WTC11 (cell line): ENCODE results near the gene SEMA5B.

Experiments
- ATF6 ChIP-seq: sonication (generic); formaldehyde crosslinking; IDR thresholded peaks from 2 replicates; pipeline ENCODE4 v1.8.1; 2023; ENCODE audit warnings: mild to moderate bottlenecking, missing genetic modification reagents
- CTCF ChIP-seq: fragments of 200-600 bp; IDR thresholded peaks from 2 replicates; pipeline ENCODE4 v1.8.0; 2022; ENCODE audit warnings: antibody characterized with exemption
- TCF7 ChIP-seq: sonication (generic); formaldehyde crosslinking; IDR thresholded peaks from 2 replicates; pipeline ENCODE4 v1.8.0; 2022; ENCODE audit warnings: mild to moderate bottlenecking, low read depth, missing genetic modification reagents, moderate library complexity
- TEAD4 ChIP-seq: sonication (generic); formaldehyde crosslinking; IDR thresholded peaks from 2 replicates; pipeline ENCODE4 v1.8.0; 2022; ENCODE audit warnings: mild to moderate bottlenecking, missing genetic modification reagents
- TF ChIP-seq, protein P1 (sequence below): sonication (generic); formaldehyde crosslinking; conservative IDR thresholded peaks from 2 replicates; pipeline ENCODE4 v1.8.1; 2022; ENCODE audit warnings: mild to moderate bottlenecking, missing genetic modification reagents

DNA sequence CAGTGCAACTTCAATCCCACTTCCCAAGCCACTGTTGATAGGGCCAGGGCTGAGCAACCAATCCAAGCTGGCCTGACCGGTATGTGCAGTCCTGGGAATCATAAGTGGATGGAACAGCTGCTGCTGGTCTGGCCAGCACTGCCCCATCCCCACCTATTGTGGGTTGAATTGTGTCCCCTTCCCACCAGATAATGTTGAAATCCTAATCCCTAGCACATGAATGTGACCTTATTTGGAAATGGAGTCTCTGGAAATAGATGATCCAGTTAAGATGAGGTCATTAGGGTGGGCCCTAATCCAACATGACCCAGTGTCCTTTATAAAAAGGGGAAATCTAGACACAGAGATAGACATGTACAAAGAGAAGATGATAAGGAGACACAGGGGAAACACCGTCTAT, 25.5 kb upstream of the SEMA5B start:
- TF ChIP-seq TCF7 (CRISPR knock-in tag) (no peak), ATF6 (no peak), CTCF (no peak), TEAD4 (no peak)
- TF ChIP-seq, protein P1, sequence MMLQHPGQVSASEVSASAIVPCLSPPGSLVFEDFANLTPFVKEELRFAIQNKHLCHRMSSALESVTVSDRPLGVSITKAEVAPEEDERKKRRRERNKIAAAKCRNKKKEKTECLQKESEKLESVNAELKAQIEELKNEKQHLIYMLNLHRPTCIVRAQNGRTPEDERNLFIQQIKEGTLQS (CRISPR knock-in tag) = no peak
